HEK293 (cell line): ENCODE results near the gene CCDC85C.

ENCODE experiments used
- CTCF ChIA-PET: fragments of 350-600 bp; formaldehyde crosslinking; extraction: SDS; loops from one replicate; lab custom pipeline; 2021; ENCODE audit warnings: antibody characterized with exemption; lab: Yijun Ruan, JAX
- POLR2A ChIA-PET: fragments of 300-600 bp; formaldehyde crosslinking; extraction: SDS; loops from one replicate; lab custom pipeline; 2020; ENCODE audit warnings: antibody characterized with exemption, inconsistent platforms; lab: Yijun Ruan, JAX
- H3K27ac ChIP-seq: fragments of 200-500 bp; sonication (Bioruptor generic); 2 replicates; pipeline ENCODE4 v1.5.1; 2014; ENCODE audit warnings: low read depth, low read length, control low read depth, inconsistent platforms; ENCODE audit errors: extremely low read depth
- H3K36me3 ChIP-seq, 2 experiments: fragments of 200-500 bp in 1 of 2; sonication (Bioruptor generic) in 1 of 2; 1 replicate in 1 of 2; 2 replicates in 1 of 2; pipeline ENCODE4 v1.5.1; 2014 to 2017; ENCODE audit warnings: inconsistent platforms in 2 of 2, low read length in 2 of 2; ENCODE audit not compliant: control insufficient read depth in 2 of 2, insufficient read depth in 1 of 2
- H3K4me1 ChIP-seq: fragments of 200-500 bp; sonication (Bioruptor generic); 2 replicates; pipeline ENCODE4 v1.5.1; 2014; ENCODE audit warnings: mild to moderate bottlenecking, low read length, inconsistent platforms; ENCODE audit not compliant: control insufficient read depth, insufficient read depth
- H3K4me3 ChIP-seq: 2 replicates; pipeline ENCODE4 v1.5.1; 2011; ENCODE audit warnings: low read depth, mild to moderate bottlenecking, control low read depth, low read length, moderate library complexity
- H3K9me3 ChIP-seq: fragments of 200-500 bp; sonication (Bioruptor generic); 2 replicates; pipeline ENCODE4 v1.5.1; 2014; ENCODE audit warnings: low read depth, low read length, inconsistent platforms; ENCODE audit not compliant: control insufficient read depth, insufficient read depth
- BCL11A ChIP-seq: fragments of 450-650 bp; formaldehyde crosslinking; IDR thresholded peaks from 2 replicates; pipeline ENCODE4 v1.5.1; 2016; ENCODE audit warnings: low read depth, missing biosample characterization, missing genetic modification characterization
- FEZF1 ChIP-seq: fragments of 450-650 bp; formaldehyde crosslinking; IDR thresholded peaks from 2 replicates; pipeline ENCODE4 v1.5.1; 2016; ENCODE audit warnings: missing biosample characterization, missing genetic modification characterization
- SP3 ChIP-seq: fragments of 450-650 bp; formaldehyde crosslinking; IDR thresholded peaks from 2 replicates; pipeline ENCODE4 v1.5.1; 2016; ENCODE audit warnings: missing biosample characterization, missing genetic modification characterization
- ZBTB21 ChIP-seq: fragments of 450-650 bp; formaldehyde crosslinking; IDR thresholded peaks from 2 replicates; pipeline ENCODE4 v1.5.1; 2017; ENCODE audit warnings: missing biosample characterization, missing genetic modification characterization
- ZFHX2 ChIP-seq: fragments of 450-650 bp; formaldehyde crosslinking; conservative IDR thresholded peaks from 2 replicates; pipeline ENCODE4 v1.5.1; 2016; ENCODE audit warnings: missing biosample characterization, missing genetic modification characterization
- ZNF140 ChIP-seq: fragments of 450-650 bp; formaldehyde crosslinking; IDR thresholded peaks from 2 replicates; pipeline ENCODE4 v1.5.1; 2016; ENCODE audit warnings: missing biosample characterization, missing genetic modification characterization
- ZNF155 ChIP-seq: fragments of 450-650 bp; formaldehyde crosslinking; IDR thresholded peaks from 2 replicates; pipeline ENCODE4 v1.5.1; 2016; ENCODE audit warnings: missing biosample characterization, missing genetic modification characterization
- ZNF16 ChIP-seq: fragments of 450-650 bp; formaldehyde crosslinking; IDR thresholded peaks from 2 replicates; pipeline ENCODE4 v1.5.1; 2016; ENCODE audit warnings: low read depth, missing biosample characterization, missing genetic modification characterization
- ZNF221 ChIP-seq: fragments of 450-650 bp; formaldehyde crosslinking; IDR thresholded peaks from 2 replicates; pipeline ENCODE4 v1.5.1; 2017; ENCODE audit warnings: missing biosample characterization, missing genetic modification characterization, borderline replicate concordance
- ZNF239 ChIP-seq: fragments of 450-650 bp; formaldehyde crosslinking; IDR thresholded peaks from 2 replicates; pipeline ENCODE4 v1.5.1; 2016; ENCODE audit warnings: missing biosample characterization, missing genetic modification characterization
- ZNF416 ChIP-seq: fragments of 450-650 bp; formaldehyde crosslinking; IDR thresholded peaks from 2 replicates; pipeline ENCODE4 v1.5.1; 2016; ENCODE audit warnings: missing biosample characterization, missing genetic modification characterization
- ZNF670 ChIP-seq: fragments of 450-650 bp; formaldehyde crosslinking; IDR thresholded peaks from 2 replicates; pipeline ENCODE4 v1.5.1; 2016; ENCODE audit warnings: missing biosample characterization, missing genetic modification characterization, low read depth
- ZNF701 ChIP-seq: fragments of 450-650 bp; formaldehyde crosslinking; IDR thresholded peaks from 2 replicates; pipeline ENCODE4 v1.5.1; 2016; ENCODE audit warnings: missing biosample characterization, missing genetic modification characterization
- ZNF792 ChIP-seq: fragments of 450-650 bp; formaldehyde crosslinking; IDR thresholded peaks from 2 replicates; pipeline ENCODE4 v1.5.1; 2016; ENCODE audit warnings: missing biosample characterization, missing genetic modification characterization
- ZSCAN23 ChIP-seq: fragments of 450-650 bp; formaldehyde crosslinking; IDR thresholded peaks from 2 replicates; pipeline ENCODE4 v1.5.1; 2016; ENCODE audit warnings: missing biosample characterization, missing genetic modification characterization
- ZXDB ChIP-seq: fragments of 450-650 bp; formaldehyde crosslinking; IDR thresholded peaks from 2 replicates; pipeline ENCODE4 v1.5.1; 2016; ENCODE audit warnings: missing biosample characterization, missing genetic modification characterization
- TF ChIP-seq, protein P1 (sequence below): fragments of 450-650 bp; formaldehyde crosslinking; conservative IDR thresholded peaks from 2 replicates; pipeline ENCODE4 v1.5.1; 2016; ENCODE audit warnings: low read depth, missing biosample characterization, missing genetic modification characterization
- TF ChIP-seq, protein P2 (sequence below): fragments of 450-650 bp; formaldehyde crosslinking; IDR thresholded peaks from 2 replicates; pipeline ENCODE4 v1.5.1; 2016; ENCODE audit warnings: missing biosample characterization, missing genetic modification characterization, borderline replicate concordance

The CCDC85C gene

GRCh38 chr14:99524091-99524661 lies 79.8 kb downstream of the CCDC85C start (continued):
- TF ChIP-seq, protein P1, sequence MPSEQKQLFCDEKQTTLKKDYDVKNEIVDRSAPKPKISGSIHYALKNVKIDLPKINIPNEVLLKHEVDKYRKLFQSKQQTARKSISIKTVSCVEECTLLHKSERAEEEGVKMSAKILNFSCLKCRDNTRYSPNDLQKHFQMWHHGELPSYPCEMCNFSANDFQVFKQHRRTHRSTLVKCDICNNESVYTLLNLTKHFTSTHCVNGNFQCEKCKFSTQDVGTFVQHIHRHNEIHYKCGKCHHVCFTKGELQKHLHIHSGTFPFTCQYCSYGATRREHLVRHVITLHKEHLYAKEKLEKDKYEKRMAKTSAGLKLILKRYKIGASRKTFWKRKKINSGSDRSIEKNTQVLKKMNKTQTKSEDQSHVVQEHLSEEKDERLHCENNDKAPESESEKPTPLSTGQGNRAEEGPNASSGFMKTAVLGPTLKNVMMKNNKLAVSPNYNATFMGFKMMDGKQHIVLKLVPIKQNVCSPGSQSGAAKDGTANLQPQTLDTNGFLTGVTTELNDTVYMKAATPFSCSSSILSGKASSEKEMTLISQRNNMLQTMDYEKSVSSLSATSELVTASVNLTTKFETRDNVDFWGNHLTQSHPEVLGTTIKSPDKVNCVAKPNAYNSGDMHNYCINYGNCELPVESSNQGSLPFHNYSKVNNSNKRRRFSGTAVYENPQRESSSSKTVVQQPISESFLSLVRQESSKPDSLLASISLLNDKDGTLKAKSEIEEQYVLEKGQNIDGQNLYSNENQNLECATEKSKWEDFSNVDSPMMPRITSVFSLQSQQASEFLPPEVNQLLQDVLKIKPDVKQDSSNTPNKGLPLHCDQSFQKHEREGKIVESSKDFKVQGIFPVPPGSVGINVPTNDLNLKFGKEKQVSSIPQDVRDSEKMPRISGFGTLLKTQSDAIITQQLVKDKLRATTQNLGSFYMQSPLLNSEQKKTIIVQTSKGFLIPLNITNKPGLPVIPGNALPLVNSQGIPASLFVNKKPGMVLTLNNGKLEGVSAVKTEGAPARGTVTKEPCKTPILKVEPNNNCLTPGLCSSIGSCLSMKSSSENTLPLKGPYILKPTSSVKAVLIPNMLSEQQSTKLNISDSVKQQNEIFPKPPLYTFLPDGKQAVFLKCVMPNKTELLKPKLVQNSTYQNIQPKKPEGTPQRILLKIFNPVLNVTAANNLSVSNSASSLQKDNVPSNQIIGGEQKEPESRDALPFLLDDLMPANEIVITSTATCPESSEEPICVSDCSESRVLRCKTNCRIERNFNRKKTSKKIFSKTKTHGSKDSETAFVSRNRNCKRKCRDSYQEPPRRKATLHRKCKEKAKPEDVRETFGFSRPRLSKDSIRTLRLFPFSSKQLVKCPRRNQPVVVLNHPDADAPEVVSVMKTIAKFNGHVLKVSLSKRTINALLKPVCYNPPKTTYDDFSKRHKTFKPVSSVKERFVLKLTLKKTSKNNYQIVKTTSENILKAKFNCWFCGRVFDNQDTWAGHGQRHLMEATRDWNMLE (tag by site-specific recombination): no peak
- peak; percentile 30; the same call in 1 of the 2 replicates for TF ChIP-seq FEZF1 (tag by site-specific recombination)
- no peak for TF ChIP-seq ZSCAN23 (tag by site-specific recombination)

- POLR2A ChIA-PET: interaction anchor here (1.3 kb wide), 1 partner anchor 11 kb away, joined by 3 read pairs; no protein-coding TSS in a partner anchor
- Histone ChIP-seq H3K9me3 (no peaks in the 10 kb centered on the region), H3K4me3 (no peak overlapping the region), H3K27ac (peak overlapping the region; percentile 60; the same call in 1 of the 2 replicates)
- TF ChIP-seq ZNF155 (tag by site-specific recombination) (no peak), ZNF221 (tag by site-specific recombination) (no peak), SP3 (tag by site-specific recombination) (no peak), ZNF16 (no peak), ZFHX2 (no peak), ZNF416 (no peak), ZNF140 (tag by site-specific recombination) (no peak), ZNF239 (tag by site-specific recombination) (no peak), ZBTB21 (tag by site-specific recombination) (no peak), ZNF792 (tag by site-specific recombination) (no peak), ZNF670 (tag by site-specific recombination) (no peak), ZNF701 (no peak), ZXDB (tag by site-specific recombination) (no peak), BCL11A (tag by site-specific recombination) (no peak)
- TF ChIP-seq, protein P2, sequence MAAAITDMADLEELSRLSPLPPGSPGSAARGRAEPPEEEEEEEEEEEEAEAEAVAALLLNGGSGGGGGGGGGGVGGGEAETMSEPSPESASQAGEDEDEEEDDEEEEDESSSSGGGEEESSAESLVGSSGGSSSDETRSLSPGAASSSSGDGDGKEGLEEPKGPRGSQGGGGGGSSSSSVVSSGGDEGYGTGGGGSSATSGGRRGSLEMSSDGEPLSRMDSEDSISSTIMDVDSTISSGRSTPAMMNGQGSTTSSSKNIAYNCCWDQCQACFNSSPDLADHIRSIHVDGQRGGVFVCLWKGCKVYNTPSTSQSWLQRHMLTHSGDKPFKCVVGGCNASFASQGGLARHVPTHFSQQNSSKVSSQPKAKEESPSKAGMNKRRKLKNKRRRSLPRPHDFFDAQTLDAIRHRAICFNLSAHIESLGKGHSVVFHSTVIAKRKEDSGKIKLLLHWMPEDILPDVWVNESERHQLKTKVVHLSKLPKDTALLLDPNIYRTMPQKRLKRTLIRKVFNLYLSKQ: no peak
- TF ChIP-seq, all 188 proteins: peak for 0
- peaks cover 0 to 5% of the 10 kb centered on the region in 2 experiments; a peak in 1 of 3 replicates for H3K36me3 ChIP-seq
- CTCF ChIA-PET: interaction anchor here (0.7 to 1.8 kb wide), 7 partner anchors 70 to 316 kb away, joined by 3 to 8 read pairs (median 4); no protein-coding TSS in a partner anchor
- H3K4me1 ChIP-seq: peaks cover 25% of the 10 kb centered on the region
Measured at GRCh38 chr14:99523704-99524055, 80.3 kb downstream of the CCDC85C start.
